Neural cell (in vitro differentiated cells): ENCODE measurements around the gene PARK7.

Experiments used
- EP300 ChIP-seq: fragments of 450-650 bp; conservative IDR thresholded peaks from 2 replicates; pipeline ENCODE4 v1.6.1; 2014; ENCODE audit warnings: antibody characterized with exemption, mild to moderate bottlenecking, moderate library complexity; ENCODE audit not compliant: poor library complexity, severe bottlenecking
- EZH2 ChIP-seq: fragments of 200-600, 300-800 bp; shearing (Covaris generic), sonication (generic); IDR thresholded peaks from 2 replicates; pipeline ENCODE4 v1.6.1; 2014; ENCODE audit warnings: antibody characterized with exemption, low read length, borderline replicate concordance, mild to moderate bottlenecking; ENCODE audit not compliant: insufficient read depth, poor library complexity, severe bottlenecking
- TF ChIP-seq, protein P1 (sequence below): fragments of 450-650 bp; IDR thresholded peaks from 2 replicates; pipeline ENCODE4 v1.5.1; 2014; ENCODE audit warnings: antibody characterized with exemption, mild to moderate bottlenecking, moderate library complexity; ENCODE audit not compliant: poor library complexity, severe bottlenecking

- TF ChIP-seq, protein P1, sequence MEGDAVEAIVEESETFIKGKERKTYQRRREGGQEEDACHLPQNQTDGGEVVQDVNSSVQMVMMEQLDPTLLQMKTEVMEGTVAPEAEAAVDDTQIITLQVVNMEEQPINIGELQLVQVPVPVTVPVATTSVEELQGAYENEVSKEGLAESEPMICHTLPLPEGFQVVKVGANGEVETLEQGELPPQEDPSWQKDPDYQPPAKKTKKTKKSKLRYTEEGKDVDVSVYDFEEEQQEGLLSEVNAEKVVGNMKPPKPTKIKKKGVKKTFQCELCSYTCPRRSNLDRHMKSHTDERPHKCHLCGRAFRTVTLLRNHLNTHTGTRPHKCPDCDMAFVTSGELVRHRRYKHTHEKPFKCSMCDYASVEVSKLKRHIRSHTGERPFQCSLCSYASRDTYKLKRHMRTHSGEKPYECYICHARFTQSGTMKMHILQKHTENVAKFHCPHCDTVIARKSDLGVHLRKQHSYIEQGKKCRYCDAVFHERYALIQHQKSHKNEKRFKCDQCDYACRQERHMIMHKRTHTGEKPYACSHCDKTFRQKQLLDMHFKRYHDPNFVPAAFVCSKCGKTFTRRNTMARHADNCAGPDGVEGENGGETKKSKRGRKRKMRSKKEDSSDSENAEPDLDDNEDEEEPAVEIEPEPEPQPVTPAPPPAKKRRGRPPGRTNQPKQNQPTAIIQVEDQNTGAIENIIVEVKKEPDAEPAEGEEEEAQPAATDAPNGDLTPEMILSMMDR, result no peak
- TF ChIP-seq EZH2 (no peak), EP300 (no peak)
These were observed 40.9 kb downstream of the PARK7 start for GRCh38 chr1:8002329-8002910.
